Measurements from ENCODE around the gene CFAP251.
A peak's percentile ranks its signal among the peaks of the same experiment; 100 is the strongest.

CFAP251 gene

DNA sequence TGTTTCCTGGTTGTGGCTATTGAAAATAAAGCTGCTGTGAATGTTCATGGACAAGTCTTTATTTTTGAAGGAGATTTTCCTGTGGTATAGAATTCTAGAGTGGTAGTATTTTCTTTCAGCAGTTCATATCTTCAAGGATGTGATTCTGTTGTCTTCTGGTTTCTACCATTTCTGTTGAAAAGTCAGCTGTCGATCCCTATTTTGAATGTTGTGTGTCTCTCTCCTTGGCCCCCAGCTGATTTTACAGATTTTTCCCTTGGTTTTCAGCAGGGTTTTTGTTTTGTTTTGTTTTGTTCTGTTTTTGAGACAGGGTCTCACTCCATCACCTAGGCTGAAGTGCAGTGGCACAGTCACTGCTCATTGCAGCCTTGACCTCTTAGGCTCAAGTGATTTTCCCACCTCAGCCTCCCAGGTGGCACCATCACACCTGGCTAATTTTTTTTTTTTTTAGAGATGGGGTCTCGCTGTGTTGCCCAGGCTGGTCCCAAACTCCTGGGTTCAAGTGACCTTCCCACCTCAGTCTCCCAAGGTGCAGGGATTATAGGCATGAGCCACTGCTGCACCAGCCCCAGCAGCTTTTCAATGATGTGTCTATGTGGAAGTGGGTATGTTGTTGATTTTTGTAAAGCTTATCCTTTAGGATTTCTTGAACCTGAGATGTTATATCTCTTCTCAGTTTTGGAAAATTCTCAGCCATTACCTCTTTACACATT lies 28.1 kb downstream of the CFAP251 start:
- no peak for DNase-seq

DNA sequence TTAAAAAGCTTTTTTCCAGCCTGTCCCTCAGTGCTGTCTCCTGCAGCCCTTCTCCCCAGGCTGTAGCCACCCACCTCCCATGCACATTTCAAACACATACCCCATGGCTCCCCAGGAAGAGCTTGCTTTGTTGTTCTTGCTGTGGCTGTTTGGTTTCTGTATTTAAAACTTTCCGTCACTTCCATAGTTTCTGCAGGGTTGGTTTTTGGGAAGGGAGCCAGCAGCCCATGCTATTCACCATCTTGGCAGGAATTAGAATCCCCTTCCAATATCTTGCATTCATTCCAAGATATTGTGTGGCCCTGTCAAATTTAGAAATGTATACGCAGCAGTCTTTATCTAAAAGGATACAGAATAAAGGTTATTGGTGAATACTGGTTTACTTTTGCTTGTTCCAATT lies 29.6 kb downstream of the CFAP251 start:
- DNase-seq = no peak

DNA sequence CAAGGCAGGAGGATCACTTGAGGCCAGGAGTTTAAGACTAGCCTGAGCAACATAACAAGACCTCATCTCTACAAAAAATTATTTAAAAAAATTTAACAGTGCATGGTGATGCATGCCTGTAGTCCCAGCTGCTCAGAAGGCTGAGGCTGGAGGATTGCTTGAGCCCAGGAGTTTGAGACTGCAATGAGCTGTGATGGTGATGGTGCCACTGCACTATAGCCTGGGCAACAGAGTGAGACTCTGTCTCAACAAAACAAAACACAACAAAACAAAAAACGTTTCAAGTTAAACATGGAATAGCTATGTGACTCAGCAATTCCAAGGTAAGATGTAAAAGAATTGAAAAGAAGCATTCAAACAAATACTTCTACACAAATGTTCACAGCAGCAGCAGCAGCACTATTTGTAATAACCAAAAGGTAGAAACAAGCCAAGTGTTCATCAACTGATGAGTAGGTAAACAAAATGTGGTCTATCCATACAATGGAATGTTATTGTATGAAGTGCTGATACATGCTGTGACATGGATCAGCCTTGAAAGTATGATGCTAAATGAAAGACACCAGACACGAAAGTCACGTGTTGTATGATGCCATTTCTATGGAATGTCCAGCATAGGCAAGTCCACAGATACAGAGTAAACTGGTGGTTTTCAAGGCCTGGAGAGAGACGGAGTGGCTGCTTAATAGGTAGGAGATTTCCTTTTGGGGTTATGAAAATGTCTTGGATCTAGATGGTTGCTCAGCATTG lies 31.4 kb downstream of the CFAP251 start:
- DNase-seq = no peak

DNA sequence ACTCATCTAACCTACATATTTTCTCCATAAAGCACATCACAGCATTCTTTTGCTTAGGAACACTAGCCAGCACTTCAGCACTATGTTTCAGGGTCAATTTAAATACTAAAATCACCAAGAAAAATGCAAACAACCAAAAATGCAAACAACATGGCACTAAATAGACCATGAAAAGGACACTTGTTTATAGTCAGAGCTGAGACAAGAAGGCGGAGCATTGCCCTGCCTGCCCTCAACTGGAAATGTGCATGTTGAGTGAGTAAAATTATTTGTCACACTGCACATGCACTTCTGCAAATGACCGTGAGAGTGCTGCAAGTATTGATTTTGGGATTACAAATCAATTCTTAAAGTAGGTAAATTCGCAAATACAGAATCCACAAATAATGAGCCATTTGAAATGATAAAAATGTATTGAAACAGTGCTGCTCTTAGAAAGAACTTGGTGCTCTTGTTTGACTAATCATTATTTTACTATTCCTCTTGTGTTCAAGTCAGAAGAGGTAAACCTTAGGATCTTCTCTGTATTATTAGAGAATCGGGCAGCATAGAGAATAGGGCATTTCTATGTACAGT lies 34.8 kb downstream of the CFAP251 start:
- no peak for DNase-seq

DNA sequence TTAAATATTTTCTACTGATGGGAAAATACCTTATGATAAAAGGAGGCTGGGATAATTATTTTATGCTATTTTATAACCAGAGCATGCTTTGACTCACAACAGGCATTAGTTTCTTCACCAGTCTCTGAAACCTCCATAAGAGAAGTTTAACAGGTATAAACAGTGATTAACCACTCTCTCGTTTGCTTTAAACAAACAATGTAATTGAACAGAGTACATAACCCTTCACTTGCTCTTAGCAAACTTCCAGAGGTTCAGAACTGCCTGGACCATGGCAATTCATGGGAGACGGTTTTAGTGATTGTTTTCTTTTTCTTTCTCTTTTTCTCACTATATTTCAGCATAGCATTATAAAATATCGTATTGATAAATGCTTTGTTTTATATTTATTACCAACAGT lies 35.3 kb downstream of the CFAP251 start:
- no peak for DNase-seq

DNA sequence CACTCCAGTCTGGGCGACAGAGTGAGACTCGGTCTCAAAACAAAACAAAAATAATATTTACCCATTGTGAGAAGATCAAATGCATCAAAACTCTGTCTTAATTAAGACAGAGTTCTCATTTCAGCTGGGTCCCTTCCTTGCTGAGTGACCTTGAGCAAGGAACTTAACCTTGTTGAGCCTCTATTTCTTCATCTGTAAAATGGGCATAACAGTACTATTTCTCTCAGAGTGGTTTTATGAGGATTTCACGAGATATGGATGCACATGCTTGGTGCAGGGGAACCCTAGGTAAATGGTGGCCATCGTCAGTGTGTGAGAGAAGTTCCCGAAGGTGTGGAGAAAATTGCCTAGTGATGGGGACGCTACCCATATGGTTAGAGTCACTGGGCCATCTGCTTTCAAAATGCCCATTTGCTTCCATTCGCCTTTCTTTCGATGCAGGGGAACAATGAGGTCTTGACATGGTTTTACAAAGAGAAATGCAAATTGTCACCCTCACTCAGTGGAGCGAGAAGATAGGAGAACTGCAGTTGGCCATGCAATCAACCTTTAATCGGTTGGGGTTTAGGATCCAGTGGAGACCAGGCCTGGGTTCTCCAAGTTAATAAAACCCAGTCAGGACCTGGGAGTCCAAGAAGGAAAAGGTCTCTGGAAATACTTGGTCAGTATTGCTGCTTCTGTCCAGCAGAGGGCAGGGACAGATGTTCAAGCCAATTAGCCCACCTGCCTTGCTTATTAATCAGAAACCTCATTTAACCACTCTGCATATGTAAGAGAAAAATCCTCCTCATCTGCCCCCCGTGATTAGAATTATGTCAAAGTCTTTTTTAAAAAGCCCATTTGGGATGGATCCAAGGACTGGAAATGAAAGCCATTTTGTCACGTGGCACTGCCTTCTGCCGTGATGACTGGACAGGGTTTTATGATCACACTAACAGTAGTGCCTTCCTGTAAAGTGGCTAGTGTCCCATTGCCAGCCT lies 37.2 kb downstream of the CFAP251 start:
- no peak for DNase-seq

DNA sequence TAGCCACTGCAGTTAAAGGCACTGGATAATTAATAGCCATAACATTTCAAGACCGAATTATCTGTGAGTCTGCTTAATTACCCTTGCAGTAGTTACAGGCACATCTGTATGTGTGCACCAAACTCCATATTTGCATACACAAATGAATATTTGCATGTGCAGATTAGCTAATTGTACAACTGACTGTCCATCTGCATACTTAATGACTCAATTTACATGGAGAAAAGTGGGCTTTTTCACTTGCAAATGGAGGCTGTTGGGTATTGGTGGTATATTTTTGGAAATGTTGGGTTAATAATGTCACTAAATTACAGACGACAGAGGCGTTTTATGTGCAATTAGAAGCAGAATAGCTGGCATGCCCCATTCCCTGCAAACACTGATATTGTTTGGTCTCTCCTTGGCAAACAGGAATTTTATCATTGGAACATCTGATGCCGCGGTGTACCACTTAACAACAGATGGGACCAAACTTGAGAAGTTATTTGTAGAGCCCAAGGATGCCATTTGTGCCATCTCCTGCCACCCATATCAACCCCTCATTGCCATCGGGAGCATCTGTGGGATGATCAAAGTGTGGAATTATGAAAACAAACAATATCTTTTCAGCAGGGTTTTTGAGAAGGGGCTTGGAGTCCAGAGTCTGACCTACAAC lies 39.6 kb downstream of the CFAP251 start:
- DNase-seq = no peak

DNA sequence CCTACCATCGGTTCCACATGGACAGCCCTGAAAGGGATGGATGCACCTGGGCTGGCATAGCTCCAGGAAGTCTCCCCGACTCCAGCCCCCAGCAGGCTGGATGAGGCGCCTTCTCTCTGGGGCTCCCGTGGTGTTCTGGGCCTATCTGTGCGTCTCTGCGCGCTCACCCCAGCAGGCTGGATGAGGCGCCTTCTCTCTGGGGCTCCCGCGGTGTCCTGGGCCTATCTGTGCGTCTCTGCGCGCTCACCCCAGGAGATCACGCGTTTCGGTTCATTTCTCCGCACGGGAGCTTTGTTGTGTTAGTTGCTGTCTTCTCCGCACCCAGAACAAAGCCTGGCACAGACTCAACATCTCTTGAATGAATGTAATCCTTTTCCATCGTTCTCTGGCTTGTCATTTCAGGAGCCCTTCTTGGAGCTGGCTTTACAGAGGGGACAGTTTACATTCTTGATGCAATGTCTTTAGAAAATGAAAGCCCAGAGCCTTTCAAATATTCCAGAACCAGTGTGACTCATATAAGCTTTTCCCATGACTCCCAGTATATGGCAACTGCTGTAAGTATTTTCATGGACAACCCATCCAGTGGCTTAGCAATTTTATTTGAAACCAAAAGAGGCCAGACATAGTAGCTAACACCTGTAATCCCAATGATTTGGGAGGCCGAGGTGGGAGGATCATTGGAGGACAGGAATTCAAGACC lies 40.3 kb downstream of the CFAP251 start:
- no peak for DNase-seq

DNA sequence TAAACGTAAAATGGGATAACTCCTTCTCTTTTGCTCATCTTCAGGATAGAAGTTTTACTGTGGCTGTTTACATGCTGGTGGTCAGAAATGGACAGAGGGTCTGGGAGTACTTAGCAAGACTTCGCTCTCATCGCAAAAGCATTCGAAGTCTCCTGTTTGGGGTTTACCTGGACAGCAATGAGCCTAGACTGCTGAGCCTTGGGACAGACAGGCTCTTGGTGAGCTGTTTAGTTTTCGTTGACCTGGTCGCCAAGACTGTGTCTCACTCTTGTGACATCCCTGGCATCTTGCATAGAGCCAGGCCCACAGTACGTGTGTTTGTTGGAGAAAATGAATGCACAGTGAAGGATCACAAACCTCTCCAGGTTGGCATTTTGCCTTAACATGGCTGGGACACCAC lies 42.1 kb downstream of the CFAP251 start:
- no peak for DNase-seq

DNA sequence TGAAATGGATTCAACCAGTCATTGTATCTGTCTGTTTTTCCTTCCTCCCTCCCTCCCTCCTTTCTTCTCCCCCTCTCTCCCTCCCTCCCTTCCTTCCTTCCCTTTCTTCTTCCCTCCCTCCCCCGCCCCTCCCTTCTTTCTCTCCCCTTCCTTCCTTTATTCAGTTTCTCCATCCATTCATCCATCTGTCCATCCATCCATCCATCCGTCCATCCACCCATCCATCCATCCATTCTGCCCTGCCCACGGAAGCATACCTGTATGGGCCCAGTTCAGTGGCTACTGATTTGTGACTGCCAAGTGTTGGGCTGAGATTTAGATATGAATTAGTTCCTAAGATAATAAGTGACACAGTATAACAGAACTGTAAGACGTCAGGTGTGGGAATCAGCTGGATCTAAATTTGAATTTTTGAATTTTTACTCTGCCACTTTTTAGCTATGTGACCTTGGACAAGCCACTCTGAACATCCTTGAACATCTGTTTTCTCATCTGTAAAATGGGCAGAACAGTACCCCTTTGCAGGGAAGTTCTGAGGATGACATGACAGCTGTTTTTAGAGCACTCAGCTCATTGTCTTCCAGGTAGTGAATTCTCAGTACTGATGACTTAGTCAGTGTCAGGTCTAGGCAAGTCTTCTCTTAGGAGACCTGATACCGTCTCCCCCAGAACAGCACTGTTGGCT lies 42.9 kb downstream of the CFAP251 start:
- no peak for DNase-seq

DNA sequence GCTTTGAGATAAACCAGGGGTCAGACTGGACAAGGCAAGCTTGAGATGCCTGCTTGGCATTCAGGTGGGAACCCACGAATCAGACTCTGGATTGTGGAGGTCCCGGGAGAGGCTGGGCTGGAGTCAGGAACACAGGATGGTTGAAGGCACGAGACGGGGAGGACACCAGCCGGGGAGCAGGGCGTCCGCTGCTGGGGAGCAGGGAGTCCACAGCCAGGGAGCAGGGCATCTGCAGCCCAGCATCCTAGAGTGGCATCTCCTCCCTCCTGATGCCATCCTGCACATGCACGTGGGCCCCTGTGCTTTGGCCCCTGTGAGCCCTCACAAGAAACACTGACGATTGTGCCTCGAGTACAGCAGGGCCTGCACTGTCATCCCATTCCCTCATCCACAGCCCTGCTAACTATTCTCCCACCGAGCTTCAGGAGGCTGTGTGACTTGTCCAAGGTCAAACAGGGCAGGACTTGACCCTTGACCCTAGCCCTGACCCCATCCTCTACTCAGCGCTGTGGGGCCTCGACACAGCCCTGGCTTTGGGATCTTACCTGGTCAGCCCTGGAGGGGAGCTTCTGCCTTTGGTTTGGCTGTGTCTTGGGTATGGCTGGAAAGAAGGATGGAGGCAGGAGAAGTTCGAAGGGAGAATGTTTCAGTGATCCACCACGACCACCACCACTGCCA lies 45.1 kb downstream of the CFAP251 start:
- no peak for DNase-seq

DNA sequence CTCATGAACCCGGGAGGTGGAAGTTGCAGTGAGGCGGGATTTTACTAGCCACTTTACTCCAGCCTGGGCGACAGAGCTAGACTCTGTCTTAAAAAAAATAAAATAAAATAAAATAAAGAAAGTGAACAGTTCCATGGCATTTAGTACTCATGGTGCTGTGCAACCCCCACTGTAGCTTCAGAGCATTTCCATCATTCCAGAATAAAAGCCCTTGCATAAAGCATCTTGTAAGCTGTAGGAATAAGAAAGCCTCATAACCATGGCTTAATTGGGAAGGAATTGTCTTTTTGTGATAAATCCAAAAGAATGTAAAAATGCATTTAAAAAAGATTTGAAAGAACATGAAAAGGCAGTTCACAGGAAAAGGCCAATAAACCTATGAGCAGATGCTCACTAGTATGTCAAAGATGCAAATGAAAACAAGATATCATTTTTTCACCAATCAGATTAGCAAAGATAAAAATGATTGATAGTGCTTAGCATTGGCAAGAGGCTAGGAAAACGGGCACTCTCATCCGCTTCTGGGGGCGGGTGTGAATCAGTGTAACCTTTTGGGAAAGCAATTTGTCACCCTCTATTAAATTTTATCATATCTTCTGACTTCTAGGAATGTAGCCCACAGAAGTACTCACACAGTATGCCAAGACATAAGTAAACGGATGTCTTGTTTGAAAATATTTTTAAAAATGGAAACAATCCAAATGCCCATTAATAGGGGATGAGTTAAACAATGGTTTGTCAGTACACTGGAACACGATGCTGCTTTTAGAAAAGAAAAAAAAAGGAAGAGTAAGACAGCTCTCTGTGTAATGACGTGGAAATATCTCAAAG lies 46.6 kb downstream of the CFAP251 start:
- no peak for DNase-seq

DNA sequence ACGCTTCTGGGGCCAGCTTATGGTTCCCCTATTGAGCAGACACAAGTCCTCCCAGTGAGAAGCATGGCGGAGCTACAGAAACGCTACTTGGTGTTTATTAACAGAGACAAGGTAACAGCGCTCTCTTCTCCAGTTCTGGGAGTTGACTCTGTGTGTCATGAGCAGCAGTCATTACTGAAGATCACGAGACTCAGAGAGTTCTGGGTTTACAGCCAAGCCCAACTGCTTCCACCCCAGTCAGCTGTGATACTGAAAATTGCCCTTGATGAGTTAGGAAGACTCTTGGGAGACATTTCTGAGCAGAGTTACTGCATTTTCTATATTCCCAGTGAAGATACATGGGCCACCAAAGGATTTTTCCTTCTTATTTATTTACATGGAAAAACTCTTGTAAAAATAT lies 48.6 kb downstream of the CFAP251 start:
- DNase-seq = no peak

DNA sequence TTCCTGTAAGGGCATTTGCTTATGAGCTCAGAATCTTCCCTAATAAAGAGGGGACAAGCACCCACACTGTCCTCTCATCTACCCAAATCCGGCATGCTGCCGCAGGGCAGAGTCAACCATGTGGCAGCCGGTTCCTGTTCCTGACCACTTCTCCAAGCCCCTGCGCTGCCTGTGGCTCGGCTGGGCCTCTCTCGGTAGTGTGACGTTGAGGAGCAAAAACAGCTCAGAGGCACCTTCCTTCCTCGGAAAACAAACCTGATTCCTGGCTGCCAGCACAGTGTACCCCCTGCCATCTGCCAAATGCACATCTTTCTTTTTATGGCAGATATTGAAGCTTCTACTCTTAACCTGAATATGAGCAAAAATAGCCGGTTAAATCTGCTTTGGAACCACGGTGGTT lies 50.5 kb downstream of the CFAP251 start:
- peak; percentile 36 for DNase-seq

DNA sequence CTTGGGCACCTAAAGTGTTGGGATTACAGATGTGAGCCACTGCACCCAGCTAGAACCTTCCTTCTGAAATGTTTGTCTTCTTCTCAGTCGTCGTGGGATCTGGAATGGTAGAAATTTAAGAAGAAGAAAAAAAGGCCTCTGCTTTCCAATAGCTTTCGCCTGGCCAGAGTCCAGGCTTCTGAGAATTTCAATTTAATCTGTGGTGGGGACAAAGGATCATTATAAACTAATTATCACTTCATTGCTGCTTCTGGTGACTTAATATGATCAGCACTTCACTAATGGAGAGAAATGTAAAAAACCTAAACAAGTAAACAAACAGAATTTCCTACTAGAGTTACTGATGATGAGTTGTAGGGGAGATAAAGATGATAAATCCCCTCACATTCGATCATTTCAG lies 51.3 kb downstream of the CFAP251 start:
- no peak for DNase-seq

DNA sequence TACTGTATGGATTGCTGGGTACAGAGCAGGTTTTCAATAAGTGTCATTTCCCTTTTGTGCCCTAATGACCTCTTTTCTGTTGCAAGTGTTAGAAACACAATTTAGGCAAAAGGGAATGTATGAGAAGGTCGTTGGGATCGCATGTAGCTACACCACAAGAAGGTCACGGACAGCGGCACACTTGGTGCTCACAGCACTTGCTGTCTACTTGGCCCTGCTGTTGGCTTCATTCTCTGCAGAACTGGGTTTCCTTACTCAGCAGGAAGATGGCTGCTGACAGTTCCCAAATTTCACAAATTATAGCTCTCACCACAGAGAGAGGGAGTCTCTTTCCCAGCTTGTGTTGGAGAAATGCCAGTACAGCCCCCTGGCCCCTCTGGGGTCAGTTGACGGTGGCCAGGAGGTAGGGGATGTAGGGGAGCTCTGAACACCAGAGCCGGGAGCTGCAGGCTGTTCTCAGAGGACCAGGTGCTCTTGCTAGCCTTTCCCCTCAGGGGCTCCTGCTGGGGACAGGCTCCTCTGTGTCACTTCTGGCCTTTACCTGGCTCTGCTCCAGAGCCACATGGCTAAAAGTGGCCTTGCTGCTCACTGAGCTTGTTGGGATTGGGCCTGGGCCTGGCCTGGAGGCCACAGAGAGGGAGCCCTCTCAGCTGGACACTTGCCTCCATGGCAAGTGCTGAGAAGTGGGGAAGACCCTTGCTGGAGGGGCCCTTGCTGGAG lies 52.3 kb downstream of the CFAP251 start:
- DNase-seq = no peak

DNA sequence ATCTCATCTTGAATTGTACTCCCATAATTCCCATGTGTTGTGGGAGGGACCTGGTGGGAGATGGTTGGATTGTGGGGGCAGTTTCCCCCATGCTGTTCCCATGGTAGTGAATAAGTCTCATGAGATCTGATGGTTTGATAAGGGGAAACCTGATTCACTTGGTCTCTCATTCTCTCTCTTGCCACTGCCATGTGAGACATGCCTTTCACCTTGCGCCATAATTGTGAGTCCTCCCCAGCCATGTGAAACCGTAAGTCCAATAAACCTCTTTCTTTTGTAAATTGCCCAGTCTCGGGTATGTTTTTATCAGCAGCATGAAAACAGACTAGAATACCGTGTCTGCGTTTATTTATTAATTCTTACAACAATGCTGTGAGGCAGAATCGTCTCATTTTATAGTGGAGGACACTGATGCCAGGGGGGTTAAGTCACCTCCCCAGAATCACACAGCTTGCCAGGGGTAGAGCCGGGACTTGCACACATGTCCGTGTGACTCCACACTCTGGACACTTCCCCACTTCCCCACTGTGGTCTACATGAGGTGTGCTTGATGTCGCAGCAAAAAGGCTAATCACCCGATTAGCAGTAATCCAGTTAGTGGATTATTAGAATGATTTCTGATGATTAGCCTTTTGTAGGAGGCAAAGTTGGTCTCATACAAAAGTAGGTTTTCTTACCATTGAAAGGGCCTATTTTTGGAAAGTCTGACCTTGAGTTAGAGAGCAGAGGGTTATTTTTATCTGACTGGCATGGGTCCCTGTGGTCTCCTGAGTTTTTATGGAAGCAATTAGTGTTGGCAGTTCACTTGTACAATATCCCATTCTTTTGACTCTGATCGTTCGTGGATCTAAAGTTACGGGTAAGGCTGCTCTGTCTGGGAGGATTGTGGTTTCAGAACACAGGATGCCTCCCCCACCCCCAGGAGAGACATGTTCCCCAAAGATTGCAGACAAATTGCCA lies 55.9 kb downstream of the CFAP251 start:
- no peak for DNase-seq

DNA sequence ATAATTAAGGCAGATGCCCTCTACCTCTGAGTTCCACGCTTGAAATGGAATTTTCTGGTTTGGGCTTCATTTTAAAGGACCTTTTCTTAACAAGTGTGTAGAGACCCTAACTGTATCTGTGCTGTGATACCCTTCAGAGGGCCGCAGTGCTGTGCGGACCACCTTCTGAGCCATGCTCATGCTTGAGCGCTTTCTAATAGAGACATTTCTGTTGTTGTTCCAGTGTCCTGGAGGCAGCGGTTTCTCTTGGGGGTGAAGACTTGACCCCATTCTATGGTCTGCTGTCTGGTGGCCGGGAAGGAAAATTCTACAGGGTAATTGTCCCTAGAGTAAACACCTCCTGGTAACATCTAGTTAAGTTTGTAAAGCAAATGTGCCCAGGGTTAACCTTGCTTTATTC lies 56.6 kb downstream of the CFAP251 start:
- DNase-seq = no peak
